ENCODE data around the gene ADAMTS12. TPM values are rescaled to one million over a fixed set of nuclear protein-coding genes. Genes with fewer than 3 reads are reported as not detected.

ADAMTS12 gene
- total RNA-seq, 1 experiment from 2014 or later: 31.7 TPM

GRCh38 chr5:33758737-33759136, 133.1 kb downstream of the ADAMTS12 start:
- no peak for DNase-seq (ENCODE audit: low read depth)

GRCh38 chr5:33756491-33756890, 135.3 kb downstream of the ADAMTS12 start:
- DNase-seq (ENCODE audit: low read depth): peak; percentile 29

GRCh38 chr5:33755231-33755630, 136.6 kb downstream of the ADAMTS12 start:
- peak; percentile 86 for DNase-seq (ENCODE audit: low read depth)

- no peak for DNase-seq (ENCODE audit: low read depth)
These were observed 138.1 kb downstream of the ADAMTS12 start for GRCh38 chr5:33753704-33754103.

- DNase-seq (ENCODE audit: low read depth): no peak
These were observed 143.0 kb downstream of the ADAMTS12 start for GRCh38 chr5:33748754-33749153.

- no peak for DNase-seq (ENCODE audit: low read depth)
These were observed 146.6 kb downstream of the ADAMTS12 start for GRCh38 chr5:33745101-33745770.

GRCh38 chr5:33743099-33743498, 148.7 kb downstream of the ADAMTS12 start:
- DNase-seq (ENCODE audit: low read depth): no peak

- DNase-seq (ENCODE audit: low read depth): no peak
These were observed 149.6 kb downstream of the ADAMTS12 start for GRCh38 chr5:33742181-33742580.

- no peak for DNase-seq (ENCODE audit: low read depth)
These were observed 152.8 kb downstream of the ADAMTS12 start for GRCh38 chr5:33738967-33739366.

GRCh38 chr5:33738097-33738496, 153.7 kb downstream of the ADAMTS12 start:
- DNase-seq (ENCODE audit: low read depth): no peak

GRCh38 chr5:33737697-33738096, 154.1 kb downstream of the ADAMTS12 start:
- DNase-seq (ENCODE audit: low read depth): no peak

- DNase-seq (ENCODE audit: low read depth): no peak
These were observed 154.5 kb downstream of the ADAMTS12 start for GRCh38 chr5:33737284-33737683.

- peak; percentile 88 for DNase-seq (ENCODE audit: low read depth)
These were observed 155.3 kb downstream of the ADAMTS12 start for GRCh38 chr5:33736510-33736909.

GRCh38 chr5:33735072-33735471, 156.7 kb downstream of the ADAMTS12 start:
- no peak for DNase-seq (ENCODE audit: low read depth)

GRCh38 chr5:33734537-33734936, 157.3 kb downstream of the ADAMTS12 start:
- no peak for DNase-seq (ENCODE audit: low read depth)

- no peak for DNase-seq (ENCODE audit: low read depth)
These were observed 158.6 kb downstream of the ADAMTS12 start for GRCh38 chr5:33733225-33733624.

- DNase-seq (ENCODE audit: low read depth): peak; percentile 82
These were observed 165.2 kb downstream of the ADAMTS12 start for GRCh38 chr5:33726422-33727165.

- peak; percentile 90 for DNase-seq (ENCODE audit: low read depth)
These were observed 166.0 kb downstream of the ADAMTS12 start for GRCh38 chr5:33725806-33726205.

GRCh38 chr5:33721491-33722200, 170.1 kb downstream of the ADAMTS12 start:
- peak; percentile 16 for DNase-seq (ENCODE audit: low read depth)

- DNase-seq (ENCODE audit: low read depth): no peak
These were observed 171.6 kb downstream of the ADAMTS12 start for GRCh38 chr5:33720176-33720575.

GRCh38 chr5:33719769-33720168, 172.0 kb downstream of the ADAMTS12 start:
- no peak for DNase-seq (ENCODE audit: low read depth)

GRCh38 chr5:33715661-33716060, 176.1 kb downstream of the ADAMTS12 start:
- no peak for DNase-seq (ENCODE audit: low read depth)

Measured in RPMI7951 (cell line).